Activated T-helper 2 cell treated with anti-CD3 and anti-CD28 coated beads, Interferon-gamma antibody, Interleukin-2, Interleukin-4, amounts not matched to agents 10 μg/mL and 5 μg/mL and 100 μg/mL, durations not matched to agents 14 hours and 24 hours and 36 hours (primary cell): ENCODE measurements around the gene NHLH2. TPM values are rescaled to one million over a fixed set of nuclear protein-coding genes. Genes with fewer than 3 reads are reported as not detected.

Experiments
- DNase-seq: peaks from one replicate; pipeline ENCODE4 v3.0.0; 2021; ENCODE audit warnings: low spot score
- H3K27ac Mint-ChIP-seq: one replicate; pipeline ENCODE4 v1.8.0; 2021; ENCODE audit warnings: mixed read lengths
- H3K27me3 Mint-ChIP-seq: one replicate; pipeline ENCODE4 v1.8.0; 2021; ENCODE audit warnings: low read depth, mixed read lengths
- H3K36me3 Mint-ChIP-seq: one replicate; pipeline ENCODE4 v1.8.0; 2021; ENCODE audit warnings: low read depth, mixed read lengths
- H3K4me1 Mint-ChIP-seq: one replicate; pipeline ENCODE4 v1.8.0; 2021; ENCODE audit warnings: low read depth, mixed read lengths
- H3K4me3 Mint-ChIP-seq: one replicate; pipeline ENCODE4 v1.8.0; 2021; ENCODE audit warnings: low read depth, mild to moderate bottlenecking, moderate library complexity, mixed read lengths
- H3K9me3 Mint-ChIP-seq: one replicate; pipeline ENCODE4 v1.8.0; 2021; ENCODE audit warnings: mixed read lengths
- intact Hi-C: fragments of 100-400 bp; cut with micrococcal nuclease; formaldehyde crosslinking; loops from one replicate; pipeline ENCODE4 v1.15.1; 2023
- total RNA-seq: library from RNA; stranded (reverse); gene quantifications from 2 replicates; pipeline ENCODE4 v1.2.3, GENCODE V29; 2022

NHLH2 gene
- total RNA-seq, 1 donor from 2014 or later, result not detected

DNA sequence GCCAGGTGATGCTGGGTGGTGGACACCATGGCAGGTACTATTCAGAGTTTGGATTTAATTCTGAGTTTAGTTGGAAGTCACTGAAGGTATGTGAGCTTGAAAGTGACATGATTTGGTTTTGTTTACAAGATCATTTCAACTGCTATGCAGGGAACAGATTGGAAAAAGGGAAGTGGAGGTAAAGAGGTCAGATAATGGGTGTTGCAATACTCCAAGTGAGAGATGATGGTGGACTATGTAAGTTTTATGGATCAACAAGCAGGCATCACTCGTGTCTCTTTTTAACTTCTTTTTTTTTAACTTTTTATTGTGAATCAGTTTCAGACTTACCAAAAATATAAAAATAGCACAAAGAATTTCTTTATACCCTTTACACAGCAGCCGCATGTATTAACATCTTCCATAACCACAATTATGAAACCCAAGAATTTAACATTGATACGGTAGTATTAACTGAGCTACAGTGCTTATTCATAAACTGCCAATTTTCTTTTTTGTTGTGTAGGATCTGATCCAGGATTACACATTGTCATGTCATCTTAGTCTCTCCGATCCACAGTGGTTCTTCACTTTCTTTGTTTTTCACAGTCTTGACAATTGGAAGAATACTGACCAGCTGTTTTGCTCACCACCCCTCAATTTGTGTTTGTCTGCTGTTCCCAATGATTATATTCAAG is 24.9 kb upstream of the NHLH2 start:
- no peaks in the 10 kb centered on the region for H3K4me1 Mint-ChIP-seq
- H3K9me3 Mint-ChIP-seq, result no peaks in the 10 kb centered on the region
- H3K4me3 Mint-ChIP-seq, result no peak overlapping the region
- DNase-seq, result no peak
- H3K27me3 Mint-ChIP-seq, result peaks cover 12% of the 10 kb centered on the region
- intact Hi-C loops, result no loop called here
- no peak overlapping the region for H3K27ac Mint-ChIP-seq
- H3K36me3 Mint-ChIP-seq, result no peaks in the 10 kb centered on the region

DNA sequence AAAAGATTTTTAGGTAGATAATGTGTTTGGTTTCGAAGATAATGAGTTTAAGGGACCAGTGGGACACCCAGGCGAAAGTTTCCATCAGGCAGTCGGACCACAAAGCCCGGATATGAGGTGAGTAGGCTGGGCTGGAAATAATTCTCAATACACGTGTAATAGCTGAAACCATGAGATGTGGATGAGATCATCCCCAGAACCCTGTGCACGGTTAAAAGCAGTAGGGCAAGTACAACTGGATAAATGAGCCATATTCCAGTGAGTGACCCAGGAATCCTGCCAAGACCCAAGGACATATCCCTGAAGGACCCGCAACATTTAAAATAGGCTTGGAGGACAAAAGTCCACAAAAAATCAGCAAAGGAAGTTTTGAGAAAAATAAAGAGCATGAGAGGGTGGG is 21.5 kb upstream of the NHLH2 start:
- Mint-ChIP-seq H3K36me3 (no peaks in the 10 kb centered on the region), H3K27me3 (peaks cover 17% of the 10 kb centered on the region), H3K4me1 (no peaks in the 10 kb centered on the region), H3K27ac (no peak overlapping the region), H3K4me3 (no peak overlapping the region), H3K9me3 (no peaks in the 10 kb centered on the region)
- intact Hi-C loops, result no loop called here
- DNase-seq, result no peak

DNA sequence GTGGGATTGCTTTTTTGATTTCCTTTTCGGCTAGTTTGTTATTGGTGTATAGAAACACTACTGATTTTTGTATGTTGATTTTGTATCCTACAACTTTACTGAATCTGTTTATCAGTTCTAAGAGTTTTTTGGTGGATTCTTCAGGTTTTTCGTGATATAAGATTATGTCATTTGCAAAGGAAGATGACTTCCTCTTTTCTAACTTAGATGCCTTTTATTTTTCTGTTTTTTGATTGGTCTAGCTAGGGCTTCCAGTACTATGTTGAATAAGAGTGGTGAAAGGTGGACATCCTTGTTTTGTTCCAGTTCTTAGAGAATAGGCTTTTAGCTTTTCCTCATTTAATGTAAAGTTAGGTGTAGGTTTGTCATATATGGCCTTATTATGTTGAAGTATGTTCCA is 13.1 kb upstream of the NHLH2 start:
- no peak overlapping the region for H3K4me3 Mint-ChIP-seq

DNA sequence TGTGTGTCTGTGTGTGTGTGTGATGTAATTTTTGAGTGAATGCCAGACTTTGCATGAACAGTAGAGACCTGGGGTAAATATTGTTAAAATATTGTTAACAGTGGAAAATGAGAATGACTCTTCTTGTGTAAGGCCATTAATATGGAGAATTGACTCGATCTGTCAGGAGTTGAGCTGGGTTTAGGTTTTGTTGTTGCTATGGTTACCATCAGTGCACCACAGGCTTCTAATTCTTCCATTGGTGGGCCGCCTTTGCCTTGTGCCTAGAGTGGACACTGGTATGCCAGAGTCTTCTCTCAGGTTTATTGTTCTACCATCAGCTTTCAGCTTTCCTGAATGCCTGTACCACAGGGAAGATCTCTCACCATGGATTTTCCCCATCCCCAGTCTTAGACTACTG is 10.0 kb upstream of the NHLH2 start:
- no peak overlapping the region for H3K4me3 Mint-ChIP-seq
- DNase-seq, result no peak
- H3K27me3 Mint-ChIP-seq, result peaks cover 24% of the 10 kb centered on the region
- H3K9me3 Mint-ChIP-seq, result no peaks in the 10 kb centered on the region
- no peaks in the 10 kb centered on the region for H3K36me3 Mint-ChIP-seq
- no peaks in the 10 kb centered on the region for H3K4me1 Mint-ChIP-seq
- no peak overlapping the region for H3K27ac Mint-ChIP-seq
- intact Hi-C loops, result no loop called here

More for the DNA sequence above, 13.1 kb upstream of the NHLH2 start:
- H3K36me3 Mint-ChIP-seq, result no peaks in the 10 kb centered on the region
- H3K9me3 Mint-ChIP-seq, result no peaks in the 10 kb centered on the region
- intact Hi-C loops, result no loop called here
- H3K27ac Mint-ChIP-seq, result no peak overlapping the region
- H3K4me1 Mint-ChIP-seq, result no peaks in the 10 kb centered on the region
- peaks cover 27% of the 10 kb centered on the region for H3K27me3 Mint-ChIP-seq
- DNase-seq, result no peak

DNA sequence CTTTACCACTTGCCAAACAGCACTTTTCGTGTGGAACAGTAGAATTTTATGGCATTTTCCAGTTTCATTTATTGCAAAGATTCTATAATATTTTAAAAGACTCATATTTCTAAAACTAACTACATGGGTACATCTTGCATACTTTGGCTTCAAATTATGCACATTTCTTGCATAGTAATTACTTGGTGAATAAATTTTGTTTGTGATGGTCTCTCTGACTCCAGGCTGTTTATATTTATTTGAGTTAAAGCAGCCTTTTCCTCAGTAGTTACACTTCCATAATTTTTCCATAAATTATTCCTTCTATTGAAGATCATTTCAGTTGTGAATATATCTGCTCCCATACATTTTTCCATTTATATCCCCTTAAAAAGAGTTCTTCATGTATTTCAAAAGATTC is 6.9 kb upstream of the NHLH2 start:
- H3K9me3 Mint-ChIP-seq, result no peaks in the 10 kb centered on the region
- no peaks in the 10 kb centered on the region for H3K36me3 Mint-ChIP-seq
- no peak for DNase-seq
- H3K4me3 Mint-ChIP-seq, result no peak overlapping the region
- intact Hi-C loops, result no loop called here
- H3K27ac Mint-ChIP-seq, result no peak overlapping the region
- no peaks in the 10 kb centered on the region for H3K4me1 Mint-ChIP-seq
- peaks cover 29% of the 10 kb centered on the region for H3K27me3 Mint-ChIP-seq

DNA sequence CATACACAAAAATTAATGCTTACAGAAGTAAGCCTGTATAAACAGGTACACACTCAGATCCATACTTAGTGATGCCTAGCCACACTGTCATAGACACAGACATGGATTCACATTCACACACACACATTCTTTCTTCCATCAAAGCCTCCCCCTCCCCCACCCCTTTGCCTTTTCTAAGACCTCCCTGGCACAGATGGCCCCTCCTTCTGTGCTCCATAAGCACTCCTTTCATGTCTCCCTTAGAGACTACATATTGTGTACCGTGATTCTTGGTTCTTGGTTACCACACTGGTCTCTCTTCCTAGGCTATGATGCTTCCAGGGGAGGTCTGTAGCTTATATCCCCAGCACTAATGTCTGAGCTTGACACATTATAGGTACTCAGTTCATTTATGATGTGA is 2.0 kb upstream of the NHLH2 start:
- H3K36me3 Mint-ChIP-seq, result no peaks in the 10 kb centered on the region
- peaks cover 50% of the 10 kb centered on the region for H3K27me3 Mint-ChIP-seq
- no peak overlapping the region for H3K4me3 Mint-ChIP-seq
- H3K4me1 Mint-ChIP-seq, result peaks cover 6% of the 10 kb centered on the region
- no peak overlapping the region for H3K27ac Mint-ChIP-seq
- no peaks in the 10 kb centered on the region for H3K9me3 Mint-ChIP-seq
- DNase-seq, result no peak
- intact Hi-C loops, result no loop called here

DNA sequence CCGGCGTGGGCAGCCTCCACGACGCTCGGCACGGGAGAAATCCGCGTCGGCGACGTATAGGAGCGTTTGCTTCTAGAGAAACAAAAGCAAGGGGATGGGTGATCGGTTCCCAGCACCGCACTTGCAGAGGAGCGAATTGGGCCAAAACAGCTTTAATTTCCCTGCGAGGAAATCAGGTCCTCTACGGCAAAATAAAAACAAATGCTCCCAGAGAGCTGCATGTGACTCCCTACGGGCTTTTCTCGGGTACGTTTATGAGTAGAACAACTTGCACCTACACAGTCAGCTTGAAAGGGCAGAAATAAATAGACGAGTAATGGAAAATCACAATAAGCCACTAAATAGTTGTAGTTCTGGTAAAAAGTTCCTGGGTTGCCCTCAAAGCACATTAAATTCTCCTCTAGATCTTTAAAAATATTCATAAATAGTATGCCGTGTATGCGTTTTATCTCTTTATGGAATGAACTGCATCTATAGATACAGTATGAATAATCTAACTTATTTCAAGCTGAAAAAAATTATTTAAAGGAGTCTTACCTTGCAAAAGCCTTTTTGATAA is 1.2 kb downstream of the NHLH2 start:
- Mint-ChIP-seq H3K4me1 (peaks cover 6% of the 10 kb centered on the region), H3K27me3 (peaks cover 69% of the 10 kb centered on the region), H3K27ac (no peak overlapping the region), H3K36me3 (no peaks in the 10 kb centered on the region), H3K4me3 (no peak overlapping the region), H3K9me3 (no peaks in the 10 kb centered on the region)
- intact Hi-C loops, result no loop called here
- no peak for DNase-seq

DNA sequence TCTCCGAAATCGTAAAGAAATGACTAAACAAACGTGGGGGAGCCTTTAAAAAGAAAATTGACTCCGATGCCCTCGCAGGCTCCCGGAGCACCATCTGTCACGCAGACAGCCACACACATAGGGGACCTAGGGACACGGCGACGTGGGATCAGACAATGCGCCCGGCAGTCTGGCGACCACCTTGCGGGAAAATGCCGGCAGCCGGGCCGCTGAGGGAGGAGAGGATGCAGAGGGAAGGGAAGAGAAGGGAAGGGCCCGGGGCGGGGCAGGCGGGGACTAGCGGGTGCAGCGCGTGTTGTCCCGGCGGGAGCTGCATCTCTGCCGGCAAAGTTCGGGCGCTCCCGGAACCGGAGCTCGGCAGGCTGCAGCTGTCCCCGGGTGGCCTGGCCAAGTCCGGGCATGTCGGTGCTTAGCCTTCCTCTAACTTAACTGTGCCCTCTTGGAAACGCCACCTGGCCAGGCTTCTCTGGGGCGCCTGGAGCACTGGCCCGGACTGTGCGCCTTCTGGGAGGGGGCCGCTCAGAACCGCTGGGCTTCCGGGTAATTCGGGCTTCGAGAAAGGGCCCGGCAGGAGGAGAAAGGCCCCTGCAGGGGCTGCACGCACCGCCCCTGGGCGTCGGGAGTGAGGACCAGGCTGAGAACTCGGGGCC is 1.8 kb downstream of the NHLH2 start:
- no peak for DNase-seq
- Mint-ChIP-seq H3K9me3 (no peaks in the 10 kb centered on the region), H3K4me3 (peak overlapping the region; percentile 57), H3K27ac (no peak overlapping the region), H3K4me1 (peaks cover 6% of the 10 kb centered on the region), H3K27me3 (peaks cover 68% of the 10 kb centered on the region), H3K36me3 (no peaks in the 10 kb centered on the region)
- intact Hi-C loops, result no loop called here

DNA sequence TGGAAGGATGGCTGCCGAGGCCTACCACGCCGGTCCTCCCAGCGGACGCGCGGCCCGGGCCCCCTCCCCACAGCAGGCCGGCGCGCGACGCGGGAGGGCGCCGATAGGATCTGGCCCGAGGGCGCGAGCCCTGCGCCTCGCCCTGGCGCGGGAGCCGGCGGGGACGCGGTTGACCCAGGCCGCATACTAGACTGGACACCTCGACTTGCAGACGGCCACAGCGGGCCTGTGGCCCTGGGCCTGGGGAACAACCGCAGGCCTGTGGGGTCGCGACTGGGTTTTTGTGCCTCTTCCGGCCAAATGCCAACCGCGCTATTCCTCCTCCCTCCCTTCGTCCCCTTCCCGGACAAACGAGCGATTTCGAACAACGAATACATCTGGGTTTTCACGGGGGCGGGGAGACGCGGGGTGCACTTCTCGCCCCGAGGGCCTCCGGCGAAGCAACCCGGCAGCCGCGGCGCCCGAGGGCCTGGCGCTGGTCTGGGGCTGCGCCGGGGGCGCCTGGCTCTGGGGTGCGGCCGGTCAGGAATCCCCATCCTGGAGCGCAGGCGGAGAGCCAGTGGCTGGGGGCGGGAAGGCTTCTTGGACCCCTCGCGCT is 2.4 kb downstream of the NHLH2 start:
- H3K9me3 Mint-ChIP-seq, result no peaks in the 10 kb centered on the region
- peak overlapping the region; percentile 57 for H3K4me3 Mint-ChIP-seq
- no peak for DNase-seq
- no peaks in the 10 kb centered on the region for H3K36me3 Mint-ChIP-seq
- peaks cover 6% of the 10 kb centered on the region for H3K4me1 Mint-ChIP-seq
- no peak overlapping the region for H3K27ac Mint-ChIP-seq
- intact Hi-C loops, result no loop called here
- peaks cover 69% of the 10 kb centered on the region for H3K27me3 Mint-ChIP-seq

DNA sequence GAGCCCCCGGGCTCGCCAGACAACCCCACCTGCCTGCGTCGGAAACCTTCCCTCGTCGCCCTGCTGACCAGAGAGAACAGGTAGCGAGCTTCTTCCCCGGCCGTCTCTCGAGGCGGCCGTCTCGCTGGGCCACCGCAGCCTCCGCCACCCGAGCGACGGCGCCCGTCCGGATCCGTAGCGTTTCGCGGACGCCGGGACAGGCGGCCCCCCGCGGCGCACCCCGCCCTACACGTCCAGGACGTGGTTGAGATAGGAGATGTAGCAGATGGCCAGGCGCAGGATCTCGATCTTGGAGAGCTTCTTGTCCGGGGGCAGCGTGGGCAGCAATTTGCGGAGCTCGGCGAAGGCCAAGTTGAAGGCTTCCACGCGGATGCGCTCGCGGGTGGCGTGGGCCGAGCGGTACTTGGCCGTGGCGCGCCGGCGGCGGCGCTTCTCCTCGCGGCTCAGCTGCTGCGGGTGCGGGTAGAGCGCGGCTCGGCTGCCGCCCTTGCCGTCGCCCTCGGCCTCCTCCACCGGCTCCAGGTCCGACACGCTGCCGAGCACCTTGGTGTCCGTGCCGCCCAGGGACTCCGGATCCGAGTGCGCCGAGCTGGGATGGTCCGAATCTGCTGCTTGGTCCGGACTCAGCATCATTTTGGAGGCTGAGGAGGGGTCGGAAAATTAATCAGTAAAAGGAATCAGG is 3.0 kb downstream of the NHLH2 start:
- peaks cover 6% of the 10 kb centered on the region for H3K4me1 Mint-ChIP-seq
- no peaks in the 10 kb centered on the region for H3K36me3 Mint-ChIP-seq
- H3K27ac Mint-ChIP-seq, result no peak overlapping the region
- H3K9me3 Mint-ChIP-seq, result no peaks in the 10 kb centered on the region
- no peak overlapping the region for H3K4me3 Mint-ChIP-seq
- no peak for DNase-seq
- intact Hi-C loops, result no loop called here
- peaks cover 65% of the 10 kb centered on the region for H3K27me3 Mint-ChIP-seq

DNA sequence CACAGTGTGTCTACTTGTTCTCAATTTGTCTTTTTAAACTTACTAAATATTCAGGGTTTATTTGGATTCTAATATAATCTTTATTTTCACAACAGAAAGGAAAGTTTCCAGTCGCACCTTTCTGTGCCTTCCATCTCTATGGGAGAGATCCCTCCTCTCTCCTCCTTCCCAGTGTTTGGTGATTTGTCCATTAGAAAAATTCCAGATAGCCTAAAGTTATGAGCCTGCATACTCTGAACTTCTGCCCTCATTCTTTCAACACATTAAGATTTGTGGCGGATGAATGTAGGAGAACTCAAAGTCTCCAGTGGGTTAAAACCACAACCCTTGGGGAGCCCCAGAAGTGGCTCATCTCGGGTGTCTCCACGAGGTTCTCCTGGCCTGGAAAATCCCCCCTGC is 3.6 kb downstream of the NHLH2 start:
- no peaks in the 10 kb centered on the region for H3K9me3 Mint-ChIP-seq
- peaks cover 63% of the 10 kb centered on the region for H3K27me3 Mint-ChIP-seq
- no peak overlapping the region for H3K4me3 Mint-ChIP-seq
- no peak overlapping the region for H3K27ac Mint-ChIP-seq
- intact Hi-C loops, result no loop called here
- H3K4me1 Mint-ChIP-seq, result peaks cover 6% of the 10 kb centered on the region
- H3K36me3 Mint-ChIP-seq, result no peaks in the 10 kb centered on the region
- no peak for DNase-seq

DNA sequence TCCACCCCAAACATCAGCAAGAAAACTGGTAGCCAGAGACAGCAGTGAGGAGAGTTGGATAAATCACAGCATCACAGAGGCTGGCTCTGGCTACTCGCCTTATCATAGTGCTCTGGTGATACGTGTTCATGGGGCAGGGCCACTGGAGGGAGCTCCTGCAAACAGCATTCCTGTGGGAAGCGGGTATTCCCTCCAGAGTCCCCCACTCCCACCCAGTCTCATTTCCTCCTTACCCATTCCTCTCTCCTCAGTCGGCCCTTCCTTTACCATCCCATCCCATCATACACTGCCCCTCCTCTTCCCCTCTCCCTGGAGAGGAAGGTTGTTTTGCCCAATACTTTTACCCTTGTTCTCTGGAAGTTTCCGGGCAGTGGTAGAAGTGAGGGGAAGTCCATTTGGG is 7.1 kb downstream of the NHLH2 start:
- Mint-ChIP-seq H3K4me1 (peaks cover 2% of the 10 kb centered on the region), H3K27ac (no peak overlapping the region), H3K36me3 (no peaks in the 10 kb centered on the region), H3K4me3 (no peak overlapping the region), H3K27me3 (peaks cover 52% of the 10 kb centered on the region), H3K9me3 (no peaks in the 10 kb centered on the region)
- intact Hi-C loops, result no loop called here
- DNase-seq, result no peak

DNA sequence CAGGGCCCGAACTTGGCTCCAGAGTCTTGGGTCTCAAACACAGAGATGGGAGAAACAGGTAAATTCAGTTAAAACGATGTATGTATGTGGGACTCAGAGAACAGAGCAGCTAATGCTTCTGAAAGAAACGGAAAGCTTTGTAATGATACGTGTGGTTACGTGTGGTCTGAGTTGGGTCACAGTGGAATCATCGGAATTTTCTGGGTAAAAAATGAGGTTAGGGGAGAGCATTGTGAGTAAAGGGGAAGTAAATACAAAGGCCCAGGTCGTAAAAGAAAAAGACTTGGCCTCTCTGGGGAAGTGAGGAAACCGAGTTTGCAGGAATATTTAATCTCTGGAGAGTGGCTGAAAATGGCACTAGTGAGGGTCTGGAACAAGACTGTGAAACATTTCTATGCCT is 8.3 kb downstream of the NHLH2 start:
- H3K9me3 Mint-ChIP-seq, result no peaks in the 10 kb centered on the region
- H3K27ac Mint-ChIP-seq, result no peak overlapping the region
- H3K27me3 Mint-ChIP-seq, result peaks cover 59% of the 10 kb centered on the region
- intact Hi-C loops, result no loop called here
- DNase-seq, result no peak
- H3K4me1 Mint-ChIP-seq, result peaks cover 6% of the 10 kb centered on the region
- H3K4me3 Mint-ChIP-seq, result no peak overlapping the region
- no peaks in the 10 kb centered on the region for H3K36me3 Mint-ChIP-seq
